Measurements from ENCODE around the gene PRKN.

The PRKN gene

GRCh38 chr6:161583584-161583983 lies 1144.0 kb downstream of the PRKN start:
- TF ChIP-seq CTCF (IDR thresholded peaks at IDR 0.05; ENCODE audit: low read length, missing control alignments): no peak
- DNase-seq (ENCODE audit: low read depth): no peak
- no peak overlapping the region for H3K4me3 ChIP-seq (replicated peaks; ENCODE audit: low read depth, low read length)

- no peak for TF ChIP-seq CTCF (IDR thresholded peaks at IDR 0.05; ENCODE audit: low read length, missing control alignments)
- H3K4me3 ChIP-seq (replicated peaks; ENCODE audit: low read depth, low read length): no peak overlapping the region
- no peak for DNase-seq (ENCODE audit: low read depth)
Measured at GRCh38 chr6:161578478-161578877, 1149.1 kb downstream of the PRKN start.

GRCh38 chr6:161575523-161576254 lies 1151.9 kb downstream of the PRKN start:
- TF ChIP-seq CTCF (IDR thresholded peaks at IDR 0.05; ENCODE audit: low read length, missing control alignments): no peak
- no peak overlapping the region for H3K4me3 ChIP-seq (replicated peaks; ENCODE audit: low read depth, low read length)
- DNase-seq (ENCODE audit: low read depth): no peak

- no peak for DNase-seq (ENCODE audit: low read depth)
- H3K4me3 ChIP-seq (replicated peaks; ENCODE audit: low read depth, low read length): no peak overlapping the region
- TF ChIP-seq CTCF (IDR thresholded peaks at IDR 0.05; ENCODE audit: low read length, missing control alignments): no peak
Measured at GRCh38 chr6:161568885-161569456, 1158.6 kb downstream of the PRKN start.

- TF ChIP-seq CTCF (IDR thresholded peaks at IDR 0.05; ENCODE audit: low read length, missing control alignments): no peak
- DNase-seq (ENCODE audit: low read depth): no peak
- H3K4me3 ChIP-seq (replicated peaks; ENCODE audit: low read depth, low read length): no peak overlapping the region
Measured at GRCh38 chr6:161564952-161565351, 1162.6 kb downstream of the PRKN start.

- no peak for DNase-seq (ENCODE audit: low read depth)
- no peak for TF ChIP-seq CTCF (IDR thresholded peaks at IDR 0.05; ENCODE audit: low read length, missing control alignments)
- no peak overlapping the region for H3K4me3 ChIP-seq (replicated peaks; ENCODE audit: low read depth, low read length)
Measured at GRCh38 chr6:161561908-161562307, 1165.7 kb downstream of the PRKN start.
